GM12891 (cell line): ENCODE measurements around the gene FAM222B.

ENCODE experiments used
- PAX5 ChIP-seq: IDR thresholded peaks from 2 replicates; pipeline ENCODE4 v1.6.1; 2011; ENCODE audit warnings: low read length, moderate library complexity, mild to moderate bottlenecking; ENCODE audit not compliant: insufficient read depth, severe bottlenecking
- POLR2A ChIP-seq: IDR thresholded peaks from 2 replicates; pipeline ENCODE4 v1.6.1; 2011; ENCODE audit warnings: low read depth, low read length, control low read depth
- POLR2AphosphoS5 ChIP-seq: IDR thresholded peaks from 2 replicates; pipeline ENCODE4 v1.6.1; 2011; ENCODE audit warnings: low read depth, low read length, control low read depth
- POU2F2 ChIP-seq: IDR thresholded peaks from 2 replicates; pipeline ENCODE4 v1.6.1; 2011; ENCODE audit warnings: low read depth, mild to moderate bottlenecking, control low read depth, low read length, moderate library complexity
- SPI1 ChIP-seq: IDR thresholded peaks from 2 replicates; pipeline ENCODE4 v1.6.1; 2011; ENCODE audit warnings: low read depth, low read length, control low read depth
- TAF1 ChIP-seq: IDR thresholded peaks from 2 replicates; pipeline ENCODE4 v1.6.1; 2011; ENCODE audit warnings: low read depth, low read length, control low read depth

GRCh38 chr17:28773736-28774135 is 68.9 kb downstream of the FAM222B start:
- TF ChIP-seq POLR2AphosphoS5 (no peak), POLR2A (no peak), SPI1 (no peak), TAF1 (no peak), PAX5 (no peak), POU2F2 (no peak)
